Transverse colon (tissue), 3 donors: ENCODE results near the gene ATP13A2.
"Not testable (repeated sequence)": the region's sequence is repeated elsewhere in the genome, so short reads cannot be mapped to it uniquely, and the experiment has no call there.

Experiments
- CTCF ChIP-seq, 5 experiments: fragments of 200-600 bp in 3 of 5; fragments of 450-650 bp in 2 of 5; sonication (generic) in 3 of 5; IDR thresholded peaks; 1 replicate in 2 of 5; 2 replicates in 3 of 5; pipeline ENCODE4 v1.5.1; 2016 to 2017; ENCODE audit warnings: antibody characterized with exemption in 5 of 5, inconsistent platforms in 3 of 5, mild to moderate bottlenecking in 2 of 5, moderate library complexity in 1 of 5
- EP300 ChIP-seq: sonication (generic); formaldehyde crosslinking; IDR thresholded peaks from one replicate; pipeline ENCODE4 v1.6.1; 2017; ENCODE audit warnings: antibody characterized with exemption, low read depth
- POLR2A ChIP-seq: fragments of 450-650 bp; IDR thresholded peaks from one replicate; pipeline ENCODE4 v1.6.1; 2016; ENCODE audit warnings: antibody characterized with exemption, mild to moderate bottlenecking, moderate library complexity

GRCh38 chr1:16946185-16946584, 65.5 kb downstream of the ATP13A2 start:
- not testable (repeated sequence) for TF ChIP-seq CTCF (IDR thresholded peaks at IDR 0.05); POLR2A; EP300
